Glutamatergic neuron (in vitro differentiated cells): ENCODE results near the gene MRE11. TPM values are rescaled to one million over a fixed set of nuclear protein-coding genes. Genes with fewer than 3 reads are reported as not detected.

Experiments used
- DNase-seq: peaks from one replicate; pipeline ENCODE4 v3.0.0; 2022
- H3K27ac Mint-ChIP-seq: one replicate; pipeline ENCODE4 v1.8.0; 2020; ENCODE audit warnings: mild to moderate bottlenecking, mixed read lengths, inconsistent platforms; ENCODE audit not compliant: unreplicated experiment
- H3K27me3 Mint-ChIP-seq: one replicate; pipeline ENCODE4 v1.8.0; 2020; ENCODE audit warnings: mild to moderate bottlenecking, moderate library complexity, mixed read lengths, inconsistent platforms; ENCODE audit not compliant: unreplicated experiment
- H3K36me3 Mint-ChIP-seq: one replicate; pipeline ENCODE4 v1.8.0; 2020; ENCODE audit warnings: mild to moderate bottlenecking, mixed read lengths, inconsistent platforms; ENCODE audit not compliant: unreplicated experiment
- H3K4me1 Mint-ChIP-seq: one replicate; pipeline ENCODE4 v1.8.0; 2020; ENCODE audit warnings: mild to moderate bottlenecking, low read depth, mixed read lengths, inconsistent platforms; ENCODE audit not compliant: unreplicated experiment
- H3K4me3 Mint-ChIP-seq: one replicate; pipeline ENCODE4 v1.8.0; 2020; ENCODE audit warnings: mild to moderate bottlenecking, mixed read lengths, inconsistent platforms; ENCODE audit not compliant: unreplicated experiment
- H3K9me3 Mint-ChIP-seq: one replicate; pipeline ENCODE4 v1.8.0; 2020; ENCODE audit warnings: mild to moderate bottlenecking, moderate library complexity, mixed read lengths, inconsistent platforms; ENCODE audit not compliant: unreplicated experiment
- CTCF ChIP-seq: fragments of 200-600 bp; sonication (generic); IDR thresholded peaks from one replicate; pipeline ENCODE4 v1.5.0; 2021; ENCODE audit not compliant: partially characterized antibody, unreplicated experiment
- total RNA-seq: library from RNA; stranded (reverse); fragmentation: NEBNext Ultra II Directional; extraction: Animal tissue kit (Norgen Biotek cat#: 25700); gene quantifications from one replicate; pipeline ENCODE4 v1.2.1, GENCODE V29; 2021; ENCODE audit not compliant: unreplicated experiment

MRE11 gene
- total RNA-seq, 1 donor from 2014 or later = 14.4 TPM

- no peak for DNase-seq
- Mint-ChIP-seq H3K27ac (no peak overlapping the region), H3K4me1 (no peaks in the 10 kb centered on the region), H3K27me3 (no peaks in the 10 kb centered on the region), H3K36me3 (no peaks in the 10 kb centered on the region), H3K4me3 (no peak overlapping the region), H3K9me3 (no peaks in the 10 kb centered on the region)
- peak; percentile 74 for TF ChIP-seq CTCF
These were observed 25.9 kb upstream of the MRE11 start for GRCh38 chr11:94519478-94520084.

- Mint-ChIP-seq H3K27ac (no peak overlapping the region), H3K4me1 (no peaks in the 10 kb centered on the region), H3K36me3 (no peaks in the 10 kb centered on the region), H3K9me3 (no peaks in the 10 kb centered on the region), H3K4me3 (no peak overlapping the region), H3K27me3 (no peaks in the 10 kb centered on the region)
- no peak for TF ChIP-seq CTCF
- no peak for DNase-seq
These were observed 24.7 kb upstream of the MRE11 start for GRCh38 chr11:94518300-94518699.

GRCh38 chr11:94516725-94517124, 23.1 kb upstream of the MRE11 start:
- no peak overlapping the region for H3K4me3 Mint-ChIP-seq
- DNase-seq = no peak
- no peaks in the 10 kb centered on the region for H3K36me3 Mint-ChIP-seq
- no peaks in the 10 kb centered on the region for H3K27me3 Mint-ChIP-seq
- no peaks in the 10 kb centered on the region for H3K4me1 Mint-ChIP-seq
- H3K9me3 Mint-ChIP-seq = no peaks in the 10 kb centered on the region
- TF ChIP-seq CTCF = no peak
- H3K27ac Mint-ChIP-seq = no peak overlapping the region

- no peak for TF ChIP-seq CTCF
- Mint-ChIP-seq H3K36me3 (no peaks in the 10 kb centered on the region), H3K9me3 (no peaks in the 10 kb centered on the region), H3K27me3 (no peaks in the 10 kb centered on the region), H3K27ac (no peak overlapping the region), H3K4me1 (no peaks in the 10 kb centered on the region), H3K4me3 (no peak overlapping the region)
- DNase-seq = no peak
These were observed 21.8 kb upstream of the MRE11 start for GRCh38 chr11:94515398-94515797.

GRCh38 chr11:94513091-94513490, 19.4 kb upstream of the MRE11 start:
- no peaks in the 10 kb centered on the region for H3K36me3 Mint-ChIP-seq
- no peak for TF ChIP-seq CTCF
- no peak overlapping the region for H3K27ac Mint-ChIP-seq
- H3K9me3 Mint-ChIP-seq = peaks cover 2% of the 10 kb centered on the region
- H3K27me3 Mint-ChIP-seq = peaks cover 2% of the 10 kb centered on the region
- H3K4me1 Mint-ChIP-seq = no peaks in the 10 kb centered on the region
- no peak for DNase-seq
- H3K4me3 Mint-ChIP-seq = peak overlapping the region; percentile 44
